Smooth muscle cell (in vitro differentiated cells): ENCODE measurements around the gene ILDR2. TPM values are rescaled to one million over a fixed set of nuclear protein-coding genes. Genes with fewer than 3 reads are reported as not detected.

Source experiments
- DNase-seq: peaks from one replicate; lab custom pipeline; 2025; ENCODE audit not compliant: unreplicated experiment; lab: John Stamatoyannopoulos, UW
- H2AFZ ChIP-seq: fragments of 200-600 bp; sonication (generic); 2 replicates; pipeline ENCODE4 v1.6.0; 2016; ENCODE audit warnings: antibody characterized with exemption, low read depth, mild to moderate bottlenecking
- H3F3A ChIP-seq: fragments of 200-600 bp; sonication (generic); 2 replicates; pipeline ENCODE4 v1.6.0; 2017; ENCODE audit warnings: antibody characterized with exemption, low read depth
- H3K27ac ChIP-seq: fragments of 200-600 bp; sonication (generic); 2 replicates; pipeline ENCODE4 v1.5.1; 2016; ENCODE audit warnings: low read depth, mild to moderate bottlenecking
- H3K27me3 ChIP-seq: fragments of 200-600 bp; sonication (generic); 2 replicates; pipeline ENCODE4 v1.6.1; 2016; ENCODE audit warnings: low read depth, mild to moderate bottlenecking
- H3K36me3 ChIP-seq: fragments of 200-600 bp; sonication (generic); 2 replicates; pipeline ENCODE4 v1.5.1; 2016; ENCODE audit warnings: low read depth
- H3K4me1 ChIP-seq: fragments of 200-600 bp; sonication (generic); 2 replicates; pipeline ENCODE4 v1.5.1; 2016; ENCODE audit warnings: low read depth
- H3K4me2 ChIP-seq: fragments of 200-600 bp; sonication (generic); 2 replicates; pipeline ENCODE4 v1.6.0; 2016; ENCODE audit warnings: mild to moderate bottlenecking
- H3K4me3 ChIP-seq: fragments of 200-600 bp; sonication (generic); 2 replicates; pipeline ENCODE4 v1.5.1; 2016; ENCODE audit warnings: mild to moderate bottlenecking
- H3K79me2 ChIP-seq: fragments of 200-600 bp; sonication (generic); 2 replicates; pipeline ENCODE4 v1.6.0; 2016; ENCODE audit warnings: low read depth, mild to moderate bottlenecking
- H3K9ac ChIP-seq: fragments of 200-600 bp; sonication (generic); 2 replicates; pipeline ENCODE4 v1.6.0; 2016; ENCODE audit warnings: low read depth
- H3K9me3 ChIP-seq: fragments of 200-600 bp; sonication (generic); replicated peaks from 2 replicates; pipeline ENCODE4 v1.5.1; 2016; ENCODE audit warnings: low read depth
- H4K20me1 ChIP-seq: fragments of 200-600 bp; sonication (generic); 2 replicates; pipeline ENCODE4 v1.6.0; 2016; ENCODE audit warnings: low read depth
- WGBS: methylation state at CpG from one replicate; pipeline ENCODE4 v1.1.7; 2016; ENCODE audit warnings: low lambda C conversion rate; 5-methylcytosine and 5-hydroxymethylcytosine counted together
- polyA plus RNA-seq: library from polyadenylated mRNA; unstranded; fragments of >200 nt; fragmentation: Nextera tagmentation; extraction: Ambion mirVana; gene quantifications from 2 replicates; pipeline ENCODE4 v1.2.1, GENCODE V29; 2016
- total RNA-seq: library from RNA; depleted of rRNA; stranded (reverse); fragments of >200 nt; gene quantifications from 2 replicates; pipeline ENCODE4 v1.2.3, GENCODE V29; 2014
- TF ChIP-seq, protein P1 (sequence below): fragments of 200-600 bp; sonication (generic); IDR thresholded peaks from 2 replicates; pipeline ENCODE4 v1.5.1; 2017; ENCODE audit warnings: borderline replicate concordance, mild to moderate bottlenecking, antibody characterized with exemption; ENCODE audit not compliant: insufficient read depth, poor library complexity, severe bottlenecking

ILDR2 gene
- total and polyA plus RNA-seq, 2 experiments from 2014 or later: 0.04 TPM; not detected in 1

DNA sequence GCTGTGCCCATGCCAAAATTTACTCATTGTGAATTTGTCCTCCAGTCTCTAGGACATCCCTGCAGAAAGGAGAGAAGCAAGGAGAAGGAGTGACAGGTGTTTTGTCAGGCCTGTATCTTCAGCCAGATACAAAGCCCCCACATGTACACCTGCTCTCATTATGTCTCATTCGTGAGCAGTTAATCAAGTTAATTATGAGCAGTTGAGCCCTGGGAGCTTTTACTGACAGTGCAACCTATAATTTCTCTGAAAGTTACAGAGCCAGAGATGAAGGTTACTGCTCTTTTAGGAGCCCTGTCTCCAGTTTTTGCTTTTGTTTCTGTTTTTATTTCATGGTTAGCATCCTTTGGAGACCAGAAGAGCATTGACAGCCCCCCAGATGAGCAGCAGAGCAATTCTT, 5.0 kb upstream of the ILDR2 start:
- TF ChIP-seq, protein P1, sequence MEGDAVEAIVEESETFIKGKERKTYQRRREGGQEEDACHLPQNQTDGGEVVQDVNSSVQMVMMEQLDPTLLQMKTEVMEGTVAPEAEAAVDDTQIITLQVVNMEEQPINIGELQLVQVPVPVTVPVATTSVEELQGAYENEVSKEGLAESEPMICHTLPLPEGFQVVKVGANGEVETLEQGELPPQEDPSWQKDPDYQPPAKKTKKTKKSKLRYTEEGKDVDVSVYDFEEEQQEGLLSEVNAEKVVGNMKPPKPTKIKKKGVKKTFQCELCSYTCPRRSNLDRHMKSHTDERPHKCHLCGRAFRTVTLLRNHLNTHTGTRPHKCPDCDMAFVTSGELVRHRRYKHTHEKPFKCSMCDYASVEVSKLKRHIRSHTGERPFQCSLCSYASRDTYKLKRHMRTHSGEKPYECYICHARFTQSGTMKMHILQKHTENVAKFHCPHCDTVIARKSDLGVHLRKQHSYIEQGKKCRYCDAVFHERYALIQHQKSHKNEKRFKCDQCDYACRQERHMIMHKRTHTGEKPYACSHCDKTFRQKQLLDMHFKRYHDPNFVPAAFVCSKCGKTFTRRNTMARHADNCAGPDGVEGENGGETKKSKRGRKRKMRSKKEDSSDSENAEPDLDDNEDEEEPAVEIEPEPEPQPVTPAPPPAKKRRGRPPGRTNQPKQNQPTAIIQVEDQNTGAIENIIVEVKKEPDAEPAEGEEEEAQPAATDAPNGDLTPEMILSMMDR: no peak
- no peaks in the 10 kb centered on the region for H3K79me2 ChIP-seq
- no peak for DNase-seq
- no peak overlapping the region for H3K4me3 ChIP-seq
- H3K36me3 ChIP-seq: no peaks in the 10 kb centered on the region
- no peaks in the 10 kb centered on the region for H3K9me3 ChIP-seq
- H3K27me3 ChIP-seq: peaks cover 72% of the 10 kb centered on the region
- H3K4me2 ChIP-seq: no peak overlapping the region
- no peak overlapping the region for H3K9ac ChIP-seq
- H3F3A ChIP-seq: no peaks in the 10 kb centered on the region
- 70% methylated on average over 1 of the region's 1 CpG for WGBS
- H2AFZ ChIP-seq: no peak overlapping the region
- no peaks in the 10 kb centered on the region for H4K20me1 ChIP-seq
- no peak overlapping the region for H3K27ac ChIP-seq
- peaks cover 4% of the 10 kb centered on the region for H3K4me1 ChIP-seq

DNA sequence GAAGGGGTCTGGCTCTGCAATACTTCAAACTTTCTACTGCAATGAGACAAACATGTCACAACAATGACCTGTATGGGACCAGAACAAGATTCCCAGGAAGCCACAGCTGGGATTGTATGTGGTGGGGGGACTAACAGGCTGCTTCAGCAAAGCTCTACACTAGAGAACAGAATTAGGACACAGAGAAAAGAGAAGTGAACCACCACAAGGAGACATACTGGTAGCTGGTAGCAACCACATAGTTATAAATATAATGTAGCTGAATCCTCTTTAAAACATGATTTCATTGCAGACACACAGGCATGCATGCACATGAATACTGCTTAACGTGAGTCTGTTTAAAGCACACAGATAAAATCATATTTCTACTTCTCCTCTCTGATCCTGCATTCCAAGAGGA, 3.5 kb upstream of the ILDR2 start:
- H3K79me2 ChIP-seq: no peaks in the 10 kb centered on the region
- no peaks in the 10 kb centered on the region for H4K20me1 ChIP-seq
- H3K4me3 ChIP-seq: no peak overlapping the region
- WGBS: 53% methylated on average over 1 of the region's 1 CpG
- DNase-seq: no peak
- H3K4me1 ChIP-seq: peaks cover 8% of the 10 kb centered on the region
- H3K27me3 ChIP-seq: peaks cover 82% of the 10 kb centered on the region
- no peaks in the 10 kb centered on the region for H3K9me3 ChIP-seq
- H2AFZ ChIP-seq: no peak overlapping the region
- H3K9ac ChIP-seq: no peak overlapping the region
- H3K4me2 ChIP-seq: no peak overlapping the region
- no peaks in the 10 kb centered on the region for H3F3A ChIP-seq
- H3K27ac ChIP-seq: no peak overlapping the region
- H3K36me3 ChIP-seq: no peaks in the 10 kb centered on the region
- TF ChIP-seq, protein P1: no peak

DNA sequence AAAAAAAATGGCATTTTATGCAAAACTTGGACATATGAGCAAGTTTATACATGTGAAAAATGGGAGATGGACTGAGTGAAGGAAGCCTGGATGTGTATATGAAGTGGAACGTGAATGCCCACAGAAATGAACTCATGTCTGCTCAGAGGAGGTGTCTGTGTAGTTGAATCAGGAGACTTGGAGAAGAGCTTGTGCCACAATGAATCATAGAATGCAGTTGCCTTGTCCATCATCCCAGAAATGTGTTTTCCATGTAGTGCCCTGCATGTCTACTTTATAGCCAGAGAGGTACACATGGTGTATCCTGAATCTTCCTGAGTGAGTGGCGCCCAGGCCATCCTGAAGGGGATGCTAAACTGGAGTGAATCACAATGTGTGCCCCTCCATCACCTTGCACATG, 2.6 kb upstream of the ILDR2 start:
- no peaks in the 10 kb centered on the region for H3K9me3 ChIP-seq
- peaks cover 15% of the 10 kb centered on the region for H3K4me1 ChIP-seq
- H3K4me3 ChIP-seq: no peak overlapping the region
- no peak overlapping the region for H3K4me2 ChIP-seq
- TF ChIP-seq, protein P1: no peak
- no peaks in the 10 kb centered on the region for H3F3A ChIP-seq
- no peak overlapping the region for H2AFZ ChIP-seq
- H3K36me3 ChIP-seq: no peaks in the 10 kb centered on the region
- no peaks in the 10 kb centered on the region for H3K79me2 ChIP-seq
- H4K20me1 ChIP-seq: no peaks in the 10 kb centered on the region
- DNase-seq: no peak
- H3K9ac ChIP-seq: no peak overlapping the region
- no peak overlapping the region for H3K27ac ChIP-seq
- WGBS: 89% methylated on average over 2 of the region's 2 CpGs
- peaks cover 85% of the 10 kb centered on the region for H3K27me3 ChIP-seq

DNA sequence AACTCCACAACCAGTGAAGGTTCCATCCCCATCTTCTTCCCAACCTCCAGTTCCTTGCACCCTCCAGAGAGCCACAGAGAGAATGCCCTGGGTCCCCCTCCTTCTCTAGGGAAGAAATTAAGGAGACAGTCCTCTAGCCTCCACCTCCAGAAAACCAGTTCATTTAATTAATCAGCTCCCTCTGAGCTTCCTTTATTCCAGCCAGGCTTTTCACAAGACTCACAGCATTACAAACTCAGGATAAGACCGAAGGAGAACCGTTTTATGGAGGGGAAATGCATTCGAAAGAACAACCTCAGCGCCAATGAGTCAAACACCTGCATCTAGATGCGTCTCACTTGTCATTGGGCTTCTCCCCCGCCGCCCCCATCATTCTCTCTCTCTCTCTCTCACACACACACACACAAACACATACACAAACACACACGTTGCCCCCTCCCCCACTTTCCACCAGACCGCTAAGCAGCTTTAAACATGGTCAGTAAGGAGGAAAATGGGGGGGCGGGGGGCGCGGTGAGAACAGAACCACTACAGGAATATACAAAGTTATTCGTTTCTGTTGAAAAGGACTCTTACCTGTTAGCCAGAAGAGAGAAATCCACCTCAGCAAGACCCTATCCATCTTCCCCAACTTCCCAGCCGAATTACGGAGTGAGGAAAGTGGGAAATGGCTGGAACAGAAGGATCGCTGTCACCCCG, 544 bp downstream of the ILDR2 start:
- TF ChIP-seq, protein P1: no peak
- H3K4me3 ChIP-seq: peak overlapping the region; percentile 52
- peaks cover 24% of the 10 kb centered on the region for H3K4me1 ChIP-seq
- WGBS: 8% methylated on average over 17 of the region's 17 CpGs
- no peaks in the 10 kb centered on the region for H3K79me2 ChIP-seq
- H2AFZ ChIP-seq: no peak overlapping the region
- no peaks in the 10 kb centered on the region for H3K36me3 ChIP-seq
- no peak for DNase-seq
- H3F3A ChIP-seq: no peaks in the 10 kb centered on the region
- no peaks in the 10 kb centered on the region for H3K9me3 ChIP-seq
- H3K27ac ChIP-seq: no peak overlapping the region
- peaks cover 95% of the 10 kb centered on the region for H3K27me3 ChIP-seq
- no peaks in the 10 kb centered on the region for H4K20me1 ChIP-seq
- H3K4me2 ChIP-seq: peak overlapping the region; percentile 86
- H3K9ac ChIP-seq: no peak overlapping the region
